ENCODE data around the gene MRPL52.
"Not testable (repeated sequence)": the region's sequence is repeated elsewhere in the genome, so short reads cannot be mapped to it uniquely, and the experiment has no call there.

The MRPL52 gene

DNA sequence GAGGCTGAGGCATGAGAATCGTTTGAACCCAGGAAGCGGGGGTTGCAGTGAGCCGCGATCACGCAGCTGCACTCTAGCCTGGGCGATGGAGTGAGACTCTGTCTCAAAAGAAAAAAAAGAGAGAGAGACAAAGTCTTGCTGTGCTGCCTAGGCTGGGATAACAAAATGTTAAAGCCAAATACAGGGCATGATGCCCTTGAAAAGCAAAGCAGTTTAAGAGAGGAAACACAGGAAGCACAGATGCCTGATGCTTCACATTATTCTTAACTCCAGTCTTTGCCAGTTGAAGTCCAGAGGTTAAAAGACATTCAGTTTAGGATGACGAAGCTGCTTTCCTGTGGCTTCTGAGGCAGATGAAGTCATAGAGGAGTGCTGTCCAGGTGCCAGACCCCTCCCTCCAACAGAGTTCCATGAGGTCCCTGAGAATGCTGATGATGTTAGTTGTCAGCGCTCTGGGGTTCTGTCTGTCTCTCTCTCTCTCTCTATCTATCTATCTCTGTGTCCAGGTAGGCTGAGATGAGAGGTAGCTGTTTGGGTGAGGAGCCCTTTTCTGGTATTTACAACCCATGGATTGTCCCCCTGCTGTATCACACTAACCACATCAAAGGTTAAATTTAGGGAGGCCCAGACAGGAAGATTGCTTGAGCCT is 4.9 kb upstream of the MRPL52 start:
- Histone ChIP-seq H3K36me3 (ENCODE audit: insufficient read depth, low read length) (no peaks in the 10 kb centered on the region), H3K27ac (ENCODE audit: low read depth, low read length) (peak overlapping the region; percentile 55), H3K27me3 (ENCODE audit: insufficient read depth, low read length) (no peaks in the 10 kb centered on the region), H2AFZ (ENCODE audit: low read length, unreplicated experiment) (peak overlapping the region; percentile 70), H3K4me1 (ENCODE audit: control insufficient read depth, insufficient read depth, low read length, unreplicated experiment) (peaks cover 23% of the 10 kb centered on the region), H3K79me2 (ENCODE audit: control insufficient read depth, insufficient read depth, low read length, unreplicated experiment) (peaks cover 1% of the 10 kb centered on the region), H3K4me3 (ENCODE audit: low read depth, low read length) (peak overlapping the region; percentile 9; the same call in 1 of the 2 replicates)

DNA sequence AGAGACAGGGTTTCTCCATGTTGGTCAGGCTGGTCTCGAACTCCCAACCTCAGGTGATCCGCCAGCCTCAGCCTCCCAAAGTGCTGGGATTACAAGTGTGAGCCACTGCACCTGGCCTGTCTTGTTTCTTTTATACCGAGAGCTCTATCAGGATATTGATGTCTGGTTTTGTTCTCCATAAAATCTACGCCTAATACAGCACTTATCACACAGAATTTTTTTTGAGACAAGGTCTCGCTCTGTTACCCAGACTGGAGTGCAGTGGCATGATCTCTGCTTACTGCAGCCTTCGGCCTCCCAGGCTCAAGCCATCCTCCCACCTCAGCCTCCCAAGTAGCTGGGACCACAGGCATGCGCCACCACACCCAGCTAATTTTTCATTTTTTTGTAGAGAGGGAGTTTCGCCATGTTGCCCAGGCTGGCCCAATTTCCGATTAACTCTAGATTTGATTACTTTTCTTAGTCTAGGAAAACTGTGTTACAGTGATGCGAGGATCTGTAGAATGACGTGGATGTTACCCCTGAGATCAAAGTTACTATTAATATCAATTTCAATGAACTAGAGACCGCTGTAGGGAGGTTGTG is 519 bp upstream of the MRPL52 start:
- Histone ChIP-seq H3K4me1 (ENCODE audit: control insufficient read depth, insufficient read depth, low read length, unreplicated experiment) (peaks cover 21% of the 10 kb centered on the region), H3K27ac (ENCODE audit: low read depth, low read length) (peak overlapping the region; percentile 31; the same call in 1 of the 2 replicates), H3K4me3 (ENCODE audit: low read depth, low read length) (peak overlapping the region; percentile 97), H2AFZ (ENCODE audit: low read length, unreplicated experiment) (peak overlapping the region; percentile 96), H3K79me2 (ENCODE audit: control insufficient read depth, insufficient read depth, low read length, unreplicated experiment) (peaks cover 20% of the 10 kb centered on the region)
- not testable (repeated sequence) for H3K36me3 ChIP-seq (ENCODE audit: insufficient read depth, low read length); H3K27me3 ChIP-seq (ENCODE audit: insufficient read depth, low read length)

DNA sequence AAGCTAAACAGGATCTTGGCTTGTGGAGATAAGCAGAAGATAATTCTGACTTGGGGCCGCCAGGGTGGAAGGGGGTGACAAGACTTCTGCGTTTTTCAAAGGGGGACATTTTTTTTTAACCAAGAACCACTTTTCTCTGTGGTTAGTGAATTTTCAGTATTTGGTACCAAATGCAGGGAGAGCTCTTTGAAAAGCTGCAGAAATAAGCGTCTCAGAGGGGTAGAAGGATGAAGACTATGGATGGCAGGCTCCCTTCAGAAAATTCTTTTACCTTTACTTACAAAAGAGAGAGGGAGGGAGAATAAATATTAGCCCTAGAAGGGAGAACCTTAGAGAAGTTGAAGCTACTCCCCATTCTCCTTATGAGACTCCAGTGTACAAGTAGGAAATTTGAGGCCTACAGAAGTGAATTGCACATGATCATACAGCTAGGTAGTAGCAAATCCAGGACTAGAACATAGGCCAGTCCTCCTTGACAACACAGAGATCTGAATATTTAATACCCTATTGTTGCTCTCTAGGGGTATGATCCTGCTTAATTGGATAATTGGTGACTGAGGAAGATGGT is 840 bp downstream of the MRPL52 start:
- Histone ChIP-seq H3K79me2 (ENCODE audit: control insufficient read depth, insufficient read depth, low read length, unreplicated experiment) (peaks cover 20% of the 10 kb centered on the region), H3K27ac (ENCODE audit: low read depth, low read length) (peak overlapping the region; percentile 9; the same call in 1 of the 2 replicates), H3K36me3 (ENCODE audit: insufficient read depth, low read length) (peaks cover 3% of the 10 kb centered on the region; the same call in 1 of the 2 replicates), H2AFZ (ENCODE audit: low read length, unreplicated experiment) (no peak overlapping the region), H3K27me3 (ENCODE audit: insufficient read depth, low read length) (no peaks in the 10 kb centered on the region), H3K4me3 (ENCODE audit: low read depth, low read length) (peak overlapping the region; percentile 97), H3K4me1 (ENCODE audit: control insufficient read depth, insufficient read depth, low read length, unreplicated experiment) (peaks cover 12% of the 10 kb centered on the region)

DNA sequence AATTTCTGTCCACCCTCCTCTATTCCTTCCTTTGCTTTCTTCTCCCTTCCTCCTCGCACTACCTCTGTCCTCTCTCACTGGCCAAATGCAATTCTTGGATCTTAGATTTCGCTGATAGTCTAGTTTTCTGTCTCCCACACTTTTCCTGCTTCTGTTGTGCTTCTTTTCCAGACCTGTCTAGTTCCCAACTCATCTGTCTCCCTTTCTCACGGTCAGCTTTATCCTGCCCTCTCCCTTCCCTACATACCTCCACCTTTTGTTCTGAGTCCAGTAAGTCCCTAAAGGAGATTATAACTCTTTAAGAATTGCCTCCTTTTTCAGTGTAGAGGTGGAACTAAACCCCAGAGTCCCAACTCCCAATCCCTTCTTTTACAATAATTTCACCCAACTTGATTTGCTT is 5.8 kb downstream of the MRPL52 start:
- Histone ChIP-seq H3K4me1 (ENCODE audit: control insufficient read depth, insufficient read depth, low read length, unreplicated experiment) (peaks cover 34% of the 10 kb centered on the region), H3K4me3 (ENCODE audit: low read depth, low read length) (no peak overlapping the region; the same call in 1 of the 2 replicates), H3K27ac (ENCODE audit: low read depth, low read length) (peak overlapping the region; percentile 88), H3K36me3 (ENCODE audit: insufficient read depth, low read length) (peaks cover 3% of the 10 kb centered on the region; the same call in 1 of the 2 replicates), H2AFZ (ENCODE audit: low read length, unreplicated experiment) (no peak overlapping the region), H3K79me2 (ENCODE audit: control insufficient read depth, insufficient read depth, low read length, unreplicated experiment) (peaks cover 59% of the 10 kb centered on the region), H3K27me3 (ENCODE audit: insufficient read depth, low read length) (no peaks in the 10 kb centered on the region)

DNA sequence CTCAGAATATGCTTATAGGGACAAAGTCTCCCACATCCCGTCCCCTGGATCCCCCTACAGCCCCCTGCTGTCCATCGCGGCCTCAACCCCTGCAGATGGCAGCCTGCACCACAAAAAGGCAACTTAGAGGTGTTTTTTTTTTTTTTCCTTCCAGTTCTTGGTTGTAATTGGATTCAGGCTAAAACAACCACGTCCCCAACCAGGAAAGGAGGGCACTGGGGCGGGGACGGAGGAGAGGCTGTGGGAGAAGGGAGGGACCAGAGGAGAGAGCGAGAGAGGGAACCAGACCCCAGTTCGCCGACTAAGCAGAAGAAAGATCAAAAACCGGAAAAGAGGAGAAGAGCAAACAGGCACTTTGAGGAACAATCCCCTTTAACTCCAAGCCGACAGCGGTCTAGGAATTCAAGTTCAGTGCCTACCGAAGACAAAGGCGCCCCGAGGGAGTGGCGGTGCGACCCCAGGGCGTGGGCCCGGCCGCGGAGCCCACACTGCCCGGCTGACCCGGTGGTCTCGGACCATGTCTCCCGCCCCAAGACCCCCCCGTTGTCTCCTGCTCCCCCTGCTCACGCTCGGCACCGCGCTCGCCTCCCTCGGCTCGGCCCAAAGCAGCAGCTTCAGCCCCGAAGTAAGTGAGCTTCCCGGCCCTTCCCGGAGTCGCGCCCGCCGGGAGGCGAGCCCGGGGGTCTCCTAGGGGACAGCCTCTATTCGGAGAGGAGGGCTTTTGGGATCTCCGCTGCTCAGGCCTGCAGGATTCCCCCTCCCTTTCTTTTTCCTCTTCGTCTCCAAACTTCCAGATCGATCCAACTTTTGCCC is 6.8 kb downstream of the MRPL52 start, which contains the start of gene MMP14:
Gene MMP14, plus strand, starts transcription at position 285 of the 813 bp plus-strand sequence. Its CDS starts 233 bp downstream, at position 518.
- peaks cover 2% of the 10 kb centered on the region; the same call in 1 of the 2 replicates for H3K36me3 ChIP-seq (ENCODE audit: insufficient read depth, low read length)
- peaks cover 57% of the 10 kb centered on the region for H3K79me2 ChIP-seq (ENCODE audit: control insufficient read depth, insufficient read depth, low read length, unreplicated experiment)
- peak within 1 kb of the TSS; percentile 88 for H3K27ac ChIP-seq (ENCODE audit: low read depth, low read length)
- H3K4me3 ChIP-seq (ENCODE audit: low read depth, low read length), result peak within 1 kb of the TSS; percentile 91
- H3K4me1 ChIP-seq (ENCODE audit: control insufficient read depth, insufficient read depth, low read length, unreplicated experiment), result peaks cover 29% of the 10 kb centered on the region
- no peak within 1 kb of the TSS for H2AFZ ChIP-seq (ENCODE audit: low read length, unreplicated experiment)
- H3K27me3 ChIP-seq (ENCODE audit: insufficient read depth, low read length), result no peaks in the 10 kb centered on the region

DNA sequence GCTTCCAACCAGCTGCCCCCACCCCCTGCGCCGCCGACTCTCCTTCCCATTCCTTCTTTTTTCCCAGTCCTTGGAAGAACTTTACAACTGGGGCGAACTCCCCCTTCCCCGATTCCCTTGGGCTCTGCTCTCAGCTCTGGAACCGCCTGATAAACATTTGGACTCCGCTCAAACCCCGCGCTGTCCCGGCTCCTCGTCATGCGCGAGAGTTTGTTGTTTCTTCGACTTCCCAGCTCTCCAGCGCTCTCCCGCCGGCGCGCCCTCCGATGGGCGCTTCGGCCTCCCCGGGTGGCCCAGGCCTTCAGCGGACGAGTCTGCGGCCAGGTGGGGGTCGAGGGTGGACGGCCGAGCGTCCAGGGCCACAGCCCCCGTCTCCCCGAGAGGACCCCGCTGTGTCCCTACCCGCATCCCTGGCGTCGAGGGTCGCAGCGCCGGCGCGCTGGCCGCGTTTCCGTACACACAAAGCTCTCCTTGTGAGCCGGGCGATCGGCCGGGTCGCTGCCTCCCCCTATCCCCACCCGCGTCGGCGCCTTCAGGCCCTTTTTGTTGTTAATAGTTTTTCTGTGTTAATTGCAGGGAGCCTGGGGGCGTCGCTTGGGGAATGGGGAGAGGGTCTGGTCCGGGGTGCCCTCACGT is 7.5 kb downstream of the MRPL52 start:
- no peak overlapping the region for H2AFZ ChIP-seq (ENCODE audit: low read length, unreplicated experiment)
- H3K4me1 ChIP-seq (ENCODE audit: control insufficient read depth, insufficient read depth, low read length, unreplicated experiment), result peaks cover 28% of the 10 kb centered on the region
- H3K36me3 ChIP-seq (ENCODE audit: insufficient read depth, low read length), result no peaks in the 10 kb centered on the region; the same call in 1 of the 2 replicates
- H3K4me3 ChIP-seq (ENCODE audit: low read depth, low read length), result peak overlapping the region; percentile 91
- peak overlapping the region; percentile 88 for H3K27ac ChIP-seq (ENCODE audit: low read depth, low read length)
- peaks cover 63% of the 10 kb centered on the region for H3K79me2 ChIP-seq (ENCODE audit: control insufficient read depth, insufficient read depth, low read length, unreplicated experiment)
- no peaks in the 10 kb centered on the region for H3K27me3 ChIP-seq (ENCODE audit: insufficient read depth, low read length)

DNA sequence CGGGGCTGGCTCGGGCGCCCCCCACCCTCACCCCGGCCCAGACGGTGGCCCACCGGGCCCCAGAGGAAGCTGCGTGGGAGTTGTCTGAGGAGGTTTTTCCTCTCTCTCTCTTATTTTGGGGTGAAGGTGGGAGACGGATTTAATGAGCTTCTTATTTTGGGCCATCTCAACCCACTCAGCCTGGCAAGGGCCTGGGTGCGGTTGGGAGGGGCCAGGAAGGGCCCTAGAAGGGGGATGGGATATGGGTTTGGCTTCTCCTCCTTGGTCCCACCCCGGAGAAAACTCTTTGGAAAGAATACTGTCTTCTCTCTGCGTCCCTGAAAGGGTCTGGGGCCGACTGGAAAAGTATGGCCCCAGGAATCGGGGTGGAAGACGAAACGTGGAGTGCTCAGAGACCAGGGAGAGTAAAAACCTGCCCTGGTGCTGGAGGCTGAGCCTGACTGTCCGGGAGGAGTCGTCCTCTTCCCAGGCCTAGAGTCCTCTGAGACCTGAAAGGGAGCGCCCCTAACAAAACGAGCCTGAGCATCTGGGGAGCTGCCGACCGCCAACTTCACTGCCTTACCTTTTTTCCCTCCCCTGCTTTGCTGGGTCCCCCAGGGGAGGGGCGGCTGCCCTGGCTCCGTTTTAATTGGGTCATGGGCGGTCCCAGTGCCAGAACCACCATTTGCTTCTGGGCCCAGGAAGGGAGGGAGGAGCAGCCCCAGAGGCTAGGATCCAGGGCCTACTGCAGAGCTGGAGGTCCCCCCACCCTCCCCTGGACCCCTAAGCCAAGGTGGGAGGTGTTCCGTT is 8.3 kb downstream of the MRPL52 start:
- Histone ChIP-seq H3K4me3 (ENCODE audit: low read depth, low read length) (peak overlapping the region; percentile 91), H3K79me2 (ENCODE audit: control insufficient read depth, insufficient read depth, low read length, unreplicated experiment) (peaks cover 70% of the 10 kb centered on the region), H2AFZ (ENCODE audit: low read length, unreplicated experiment) (peak overlapping the region; percentile 57), H3K27me3 (ENCODE audit: insufficient read depth, low read length) (no peaks in the 10 kb centered on the region), H3K27ac (ENCODE audit: low read depth, low read length) (peak overlapping the region; percentile 88), H3K36me3 (ENCODE audit: insufficient read depth, low read length) (peaks cover 4% of the 10 kb centered on the region; the same call in 1 of the 2 replicates), H3K4me1 (ENCODE audit: control insufficient read depth, insufficient read depth, low read length, unreplicated experiment) (peaks cover 28% of the 10 kb centered on the region)

DNA sequence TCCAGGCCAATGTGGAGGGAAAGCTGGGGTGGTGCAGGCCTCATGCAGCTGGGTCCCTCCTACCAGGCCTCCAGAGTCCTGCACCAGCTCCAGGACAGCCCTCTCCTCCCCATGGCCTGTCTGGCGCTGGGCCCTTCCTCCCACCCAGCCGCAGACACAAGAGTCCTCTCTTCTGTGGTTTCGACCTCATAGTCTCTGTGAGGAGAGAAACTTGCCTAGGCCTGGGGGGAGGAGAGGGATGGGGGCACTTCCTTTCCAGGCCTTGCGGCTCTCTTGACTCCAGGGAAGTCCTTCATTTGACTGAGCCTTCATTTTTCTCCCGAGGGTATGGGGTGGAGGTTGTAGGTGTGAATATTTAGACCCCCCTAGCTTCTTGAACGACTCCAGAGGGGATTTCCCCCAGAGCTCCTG is 8.9 kb downstream of the MRPL52 start:
- peak overlapping the region; percentile 88 for H3K27ac ChIP-seq (ENCODE audit: low read depth, low read length)

DNA sequence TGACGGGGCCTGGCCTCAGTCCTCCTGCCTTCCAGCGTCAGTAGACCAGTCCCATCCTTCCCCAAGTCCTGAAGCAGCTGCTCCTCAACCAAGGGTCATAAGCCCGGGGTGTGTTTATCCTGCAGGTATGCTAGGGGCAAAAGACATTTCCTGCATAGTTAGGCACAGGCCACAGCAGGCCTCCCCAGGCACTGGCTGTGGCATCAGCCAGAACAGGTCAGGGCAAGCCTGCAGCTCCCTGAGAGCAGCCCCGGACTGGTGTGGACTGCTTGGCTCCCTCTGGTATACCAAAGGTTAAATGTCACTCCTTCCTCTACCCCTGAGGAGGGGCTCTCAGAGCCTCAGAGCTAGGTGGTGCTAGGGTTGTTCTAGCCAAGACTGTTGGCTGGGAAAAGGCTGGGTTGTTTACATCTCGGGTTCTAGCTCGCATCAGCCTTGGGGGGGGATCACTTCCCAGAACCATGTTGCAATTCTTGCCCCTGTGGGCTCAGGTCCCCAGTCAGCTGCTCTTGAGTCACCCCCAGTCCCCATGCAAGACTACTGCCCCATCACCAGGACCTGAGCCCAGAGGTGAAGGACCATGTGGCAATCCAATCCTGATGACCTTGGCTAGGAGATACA is 9.6 kb downstream of the MRPL52 start:
- H3K79me2 ChIP-seq (ENCODE audit: control insufficient read depth, insufficient read depth, low read length, unreplicated experiment), result peaks cover 77% of the 10 kb centered on the region
- H3K36me3 ChIP-seq (ENCODE audit: insufficient read depth, low read length), result peaks cover 6% of the 10 kb centered on the region; the same call in 1 of the 2 replicates
- H3K27me3 ChIP-seq (ENCODE audit: insufficient read depth, low read length), result no peaks in the 10 kb centered on the region
- H3K27ac ChIP-seq (ENCODE audit: low read depth, low read length), result peak overlapping the region; percentile 88
- H3K4me3 ChIP-seq (ENCODE audit: low read depth, low read length), result peak overlapping the region; percentile 91
- peaks cover 28% of the 10 kb centered on the region for H3K4me1 ChIP-seq (ENCODE audit: control insufficient read depth, insufficient read depth, low read length, unreplicated experiment)
- H2AFZ ChIP-seq (ENCODE audit: low read length, unreplicated experiment), result no peak overlapping the region

More for the DNA sequence above, 8.9 kb downstream of the MRPL52 start:
- Histone ChIP-seq H2AFZ (ENCODE audit: low read length, unreplicated experiment) (peak overlapping the region; percentile 17), H3K79me2 (ENCODE audit: control insufficient read depth, insufficient read depth, low read length, unreplicated experiment) (peaks cover 77% of the 10 kb centered on the region), H3K27me3 (ENCODE audit: insufficient read depth, low read length) (no peaks in the 10 kb centered on the region), H3K4me3 (ENCODE audit: low read depth, low read length) (peak overlapping the region; percentile 91), H3K36me3 (ENCODE audit: insufficient read depth, low read length) (peaks cover 4% of the 10 kb centered on the region; the same call in 1 of the 2 replicates), H3K4me1 (ENCODE audit: control insufficient read depth, insufficient read depth, low read length, unreplicated experiment) (peaks cover 28% of the 10 kb centered on the region)

All from ACC112 (cell line).